ENCODE results near the gene PDCD1.

Gene PDCD1

DNA sequence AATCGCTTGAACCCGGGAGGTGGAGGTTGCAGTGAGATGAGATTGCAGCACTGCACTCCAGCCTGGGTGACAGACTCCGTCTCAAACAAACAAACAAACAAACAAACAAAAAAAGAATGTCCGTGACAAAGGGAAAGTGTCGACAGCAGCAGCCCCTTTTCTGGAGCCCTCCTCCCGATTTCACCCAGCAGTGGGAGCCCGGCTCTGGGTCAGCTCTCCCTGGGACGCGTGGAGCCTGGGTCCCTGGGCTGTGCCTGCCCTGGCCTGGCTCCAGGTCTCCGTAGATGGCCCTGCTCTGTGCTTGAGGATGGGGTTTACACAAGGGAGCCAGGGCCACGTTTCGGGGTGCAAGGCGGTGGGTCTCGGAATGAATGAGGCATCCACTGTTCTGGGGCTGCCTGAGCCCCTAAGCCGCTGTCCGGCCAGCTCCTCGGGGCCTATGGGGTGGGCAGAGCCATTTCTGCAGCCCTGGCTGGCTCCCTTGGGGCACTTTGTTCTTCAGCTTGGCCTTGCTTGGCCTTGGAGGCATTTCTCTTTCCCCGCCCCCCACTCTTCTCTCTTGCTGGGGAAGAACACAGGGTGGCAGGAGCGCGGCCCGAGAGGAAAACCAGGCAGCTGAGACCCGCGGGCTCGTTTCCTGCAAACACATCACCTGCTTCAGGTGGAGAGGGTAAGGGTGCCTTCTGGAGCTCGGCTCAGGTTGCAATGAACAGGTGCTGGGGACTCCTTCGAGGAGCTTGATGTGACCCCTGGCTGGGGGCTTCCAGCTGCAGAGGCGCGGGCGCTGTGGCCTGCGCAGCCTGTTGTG lies 40.0 kb upstream of the PDCD1 start:
- H3K27ac ChIP-seq = peak overlapping the region in 3 of 11 experiments; percentile 18 to 43 (median 42); a peak in 3 of 22 replicates

GRCh38 chr2:241897231-241897916 lies 38.7 kb upstream of the PDCD1 start:
- peaks cover 0 to 24% (median 4%) of the 10 kb centered on the region in 11 experiments; a peak in 7 of 22 replicates for H3K36me3 ChIP-seq

More for the DNA sequence above, 40.0 kb upstream of the PDCD1 start:
- peak overlapping the region in 5 of 11 experiments; percentile 4 to 42 (median 24); a peak in 7 of 22 replicates for H3K9ac ChIP-seq
- H3K36me3 ChIP-seq = peaks cover 0 to 24% (median 3%) of the 10 kb centered on the region in 11 experiments; a peak in 5 of 22 replicates
- peaks cover 34 to 90% (median 75%) of the 10 kb centered on the region in 10 experiments for H3K4me1 ChIP-seq
- H3K9me3 ChIP-seq (replicated peaks in 1 of 11) = no peaks in the 10 kb centered on the region
- peaks cover 0 to 93% (median 85%) of the 10 kb centered on the region in 11 experiments; a peak in 19 of 22 replicates for H4K20me1 ChIP-seq
- peak overlapping the region; percentile 35 to 89 (median 80); a peak in 21 of 22 replicates for H3K4me2 ChIP-seq
- peaks cover 0 to 23% (median 0%) of the 10 kb centered on the region in 11 experiments; a peak in 5 of 22 replicates for H3K27me3 ChIP-seq
- 0 out of 20 replicates have a peak overlapping the region, but pooled peaks of 1 of the 10 experiments have one; percentile 13 for H3K4me3 ChIP-seq
- TF ChIP-seq Cebpa-rat (IDR thresholded peaks at IDR 0.05) = no peak

GRCh38 chr2:241896746-241897201 lies 38.1 kb upstream of the PDCD1 start:
- Histone ChIP-seq H3K27ac (no peak overlapping the region), H3K9me3 (replicated peaks in 1 of 11) (no peaks in the 10 kb centered on the region), H3K4me3 (no peak overlapping the region), H3K9ac (no peak overlapping the region), H4K20me1 (peaks cover 0 to 95% (median 89%) of the 10 kb centered on the region in 11 experiments; a peak in 18 of 22 replicates), H3K36me3 (peaks cover 0 to 27% (median 10%) of the 10 kb centered on the region in 11 experiments; a peak in 9 of 22 replicates), H3K27me3 (peaks cover 0 to 10% (median 0%) of the 10 kb centered on the region in 11 experiments; a peak in 3 of 22 replicates), H3K4me2 (peak overlapping the region in 2 of 11 experiments; percentile 87 to 89; a peak in 2 of 22 replicates), H3K4me1 (peaks cover 19 to 77% (median 59%) of the 10 kb centered on the region in 10 experiments)
- TF ChIP-seq Cebpa-rat (IDR thresholded peaks at IDR 0.05) = no peak

More at GRCh38 chr2:241897231-241897916, 38.7 kb upstream of the PDCD1 start:
- no peak for TF ChIP-seq Cebpa-rat (IDR thresholded peaks at IDR 0.05)
- H3K9ac ChIP-seq = no peak overlapping the region
- H4K20me1 ChIP-seq = peaks cover 0 to 93% (median 85%) of the 10 kb centered on the region in 11 experiments; a peak in 18 of 22 replicates
- no peaks in the 10 kb centered on the region for H3K9me3 ChIP-seq (replicated peaks in 1 of 11)
- H3K4me3 ChIP-seq = no peak overlapping the region
- H3K27me3 ChIP-seq = peaks cover 0 to 13% (median 0%) of the 10 kb centered on the region in 11 experiments; a peak in 5 of 22 replicates
- peaks cover 21 to 82% (median 63%) of the 10 kb centered on the region in 10 experiments for H3K4me1 ChIP-seq
- no peak overlapping the region for H3K27ac ChIP-seq
- H3K4me2 ChIP-seq = peak overlapping the region in 4 of 11 experiments; percentile 80 to 89 (median 84); a peak in 4 of 22 replicates

GRCh38 chr2:241895712-241896641 lies 37.3 kb upstream of the PDCD1 start:
- no peak for TF ChIP-seq Cebpa-rat (IDR thresholded peaks at IDR 0.05)
- H4K20me1 ChIP-seq = peaks cover 0 to 95% (median 89%) of the 10 kb centered on the region in 11 experiments; a peak in 18 of 22 replicates
- no peaks in the 10 kb centered on the region for H3K9me3 ChIP-seq (replicated peaks in 1 of 11)
- H3K4me1 ChIP-seq = peaks cover 11 to 76% (median 55%) of the 10 kb centered on the region in 10 experiments
- peaks cover 0 to 35% (median 14%) of the 10 kb centered on the region in 11 experiments; a peak in 15 of 22 replicates for H3K36me3 ChIP-seq
- peak overlapping the region in 4 of 11 experiments; percentile 3 to 24 (median 8); a peak in 4 of 22 replicates for H3K4me2 ChIP-seq
- 0 out of 22 replicates have a peak, but pooled peaks cover 0 to 2% (median 0%) of the 10 kb centered on the region in 11 experiments for H3K27me3 ChIP-seq
- peak overlapping the region in 6 of 11 experiments; percentile 17 to 60 (median 42); a peak in 9 of 22 replicates for H3K27ac ChIP-seq
- peak overlapping the region in 2 of 11 experiments; percentile 22 to 33; a peak in 3 of 22 replicates for H3K9ac ChIP-seq
- H3K4me3 ChIP-seq = no peak overlapping the region

- H3K9me3 ChIP-seq (replicated peaks in 1 of 11) = no peaks in the 10 kb centered on the region
- peaks cover 0 to 95% (median 90%) of the 10 kb centered on the region in 11 experiments; a peak in 18 of 22 replicates for H4K20me1 ChIP-seq
- H3K4me3 ChIP-seq = no peak overlapping the region
- no peak for TF ChIP-seq Cebpa-rat (IDR thresholded peaks at IDR 0.05)
- peak overlapping the region in 1 of 11 experiments; percentile 33; a peak in 1 of 22 replicates for H3K9ac ChIP-seq
- no peaks in the 10 kb centered on the region for H3K27me3 ChIP-seq
- peak overlapping the region in 6 of 11 experiments; percentile 17 to 60 (median 32); a peak in 8 of 22 replicates for H3K27ac ChIP-seq
- peaks cover 11 to 76% (median 55%) of the 10 kb centered on the region in 10 experiments for H3K4me1 ChIP-seq
- peak overlapping the region in 4 of 11 experiments; percentile 3 to 24 (median 8); a peak in 3 of 22 replicates for H3K4me2 ChIP-seq
- peaks cover 0 to 41% (median 20%) of the 10 kb centered on the region in 11 experiments; a peak in 17 of 22 replicates for H3K36me3 ChIP-seq
Measured at GRCh38 chr2:241895427-241895711, 36.7 kb upstream of the PDCD1 start.

DNA sequence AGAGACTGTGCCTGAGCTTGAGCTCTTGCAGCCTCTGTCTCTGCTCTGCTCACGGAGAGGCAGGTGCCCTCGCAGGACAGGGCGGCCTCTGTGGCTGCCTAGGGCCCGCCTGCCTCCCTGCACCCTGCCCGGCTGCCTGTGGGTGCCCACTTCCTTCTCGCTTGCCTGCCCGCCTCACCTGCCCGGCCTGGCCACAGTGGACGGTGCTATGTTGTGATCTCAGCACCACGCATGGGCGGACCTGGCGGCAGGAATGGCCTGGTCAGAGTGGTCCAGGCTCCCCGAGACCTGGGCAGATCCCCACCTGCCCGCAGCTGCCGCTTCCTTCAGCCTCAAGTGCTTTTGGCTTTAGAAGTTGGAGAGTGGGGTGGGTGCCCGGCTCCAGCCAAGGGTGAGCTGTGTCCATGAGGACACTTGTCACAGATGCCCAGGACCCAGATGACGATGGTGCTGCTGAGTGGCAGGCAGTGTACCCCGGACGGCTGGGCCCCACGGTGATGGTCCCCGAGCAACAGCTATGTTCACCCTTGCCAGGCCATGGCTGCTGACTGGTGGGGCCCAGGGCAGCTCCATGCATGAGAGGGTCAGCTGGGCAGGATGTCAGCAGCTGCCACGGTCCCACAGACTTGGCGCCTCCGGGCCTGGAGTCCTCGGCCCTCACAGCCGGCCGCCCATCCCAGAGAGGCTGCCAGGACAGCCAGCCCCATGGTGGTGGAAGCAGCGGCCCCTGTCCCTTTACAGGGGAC lies 36.2 kb upstream of the PDCD1 start:
- peaks cover 0 to 47% (median 23%) of the 10 kb centered on the region in 11 experiments; a peak in 17 of 22 replicates for H3K36me3 ChIP-seq
- H3K9ac ChIP-seq = no peak overlapping the region
- H3K4me3 ChIP-seq = no peak overlapping the region
- peak overlapping the region in 5 of 11 experiments; percentile 17 to 60 (median 28); a peak in 6 of 22 replicates for H3K27ac ChIP-seq
- no peak for TF ChIP-seq Cebpa-rat (IDR thresholded peaks at IDR 0.05)
- peaks cover 0 to 94% (median 88%) of the 10 kb centered on the region in 11 experiments; a peak in 18 of 22 replicates for H4K20me1 ChIP-seq
- H3K4me2 ChIP-seq = peak overlapping the region in 3 of 11 experiments; percentile 3 to 24 (median 5); a peak in 2 of 22 replicates
- no peaks in the 10 kb centered on the region for H3K27me3 ChIP-seq
- peaks cover 11 to 76% (median 51%) of the 10 kb centered on the region in 10 experiments for H3K4me1 ChIP-seq
- H3K9me3 ChIP-seq (replicated peaks in 1 of 11) = 0 out of 22 replicates have a peak, but pooled peaks cover 0 to under 1% (median 0%) of the 10 kb centered on the region in 11 experiments
